Measurements from ENCODE around the gene CABP5. TPM values are rescaled to one million over a fixed set of nuclear protein-coding genes. Genes with fewer than 3 reads are reported as not detected.

CABP5 gene
- total and polyA plus RNA-seq, 2 experiments from 2014 or later: not detected

- TF ChIP-seq, protein P1, sequence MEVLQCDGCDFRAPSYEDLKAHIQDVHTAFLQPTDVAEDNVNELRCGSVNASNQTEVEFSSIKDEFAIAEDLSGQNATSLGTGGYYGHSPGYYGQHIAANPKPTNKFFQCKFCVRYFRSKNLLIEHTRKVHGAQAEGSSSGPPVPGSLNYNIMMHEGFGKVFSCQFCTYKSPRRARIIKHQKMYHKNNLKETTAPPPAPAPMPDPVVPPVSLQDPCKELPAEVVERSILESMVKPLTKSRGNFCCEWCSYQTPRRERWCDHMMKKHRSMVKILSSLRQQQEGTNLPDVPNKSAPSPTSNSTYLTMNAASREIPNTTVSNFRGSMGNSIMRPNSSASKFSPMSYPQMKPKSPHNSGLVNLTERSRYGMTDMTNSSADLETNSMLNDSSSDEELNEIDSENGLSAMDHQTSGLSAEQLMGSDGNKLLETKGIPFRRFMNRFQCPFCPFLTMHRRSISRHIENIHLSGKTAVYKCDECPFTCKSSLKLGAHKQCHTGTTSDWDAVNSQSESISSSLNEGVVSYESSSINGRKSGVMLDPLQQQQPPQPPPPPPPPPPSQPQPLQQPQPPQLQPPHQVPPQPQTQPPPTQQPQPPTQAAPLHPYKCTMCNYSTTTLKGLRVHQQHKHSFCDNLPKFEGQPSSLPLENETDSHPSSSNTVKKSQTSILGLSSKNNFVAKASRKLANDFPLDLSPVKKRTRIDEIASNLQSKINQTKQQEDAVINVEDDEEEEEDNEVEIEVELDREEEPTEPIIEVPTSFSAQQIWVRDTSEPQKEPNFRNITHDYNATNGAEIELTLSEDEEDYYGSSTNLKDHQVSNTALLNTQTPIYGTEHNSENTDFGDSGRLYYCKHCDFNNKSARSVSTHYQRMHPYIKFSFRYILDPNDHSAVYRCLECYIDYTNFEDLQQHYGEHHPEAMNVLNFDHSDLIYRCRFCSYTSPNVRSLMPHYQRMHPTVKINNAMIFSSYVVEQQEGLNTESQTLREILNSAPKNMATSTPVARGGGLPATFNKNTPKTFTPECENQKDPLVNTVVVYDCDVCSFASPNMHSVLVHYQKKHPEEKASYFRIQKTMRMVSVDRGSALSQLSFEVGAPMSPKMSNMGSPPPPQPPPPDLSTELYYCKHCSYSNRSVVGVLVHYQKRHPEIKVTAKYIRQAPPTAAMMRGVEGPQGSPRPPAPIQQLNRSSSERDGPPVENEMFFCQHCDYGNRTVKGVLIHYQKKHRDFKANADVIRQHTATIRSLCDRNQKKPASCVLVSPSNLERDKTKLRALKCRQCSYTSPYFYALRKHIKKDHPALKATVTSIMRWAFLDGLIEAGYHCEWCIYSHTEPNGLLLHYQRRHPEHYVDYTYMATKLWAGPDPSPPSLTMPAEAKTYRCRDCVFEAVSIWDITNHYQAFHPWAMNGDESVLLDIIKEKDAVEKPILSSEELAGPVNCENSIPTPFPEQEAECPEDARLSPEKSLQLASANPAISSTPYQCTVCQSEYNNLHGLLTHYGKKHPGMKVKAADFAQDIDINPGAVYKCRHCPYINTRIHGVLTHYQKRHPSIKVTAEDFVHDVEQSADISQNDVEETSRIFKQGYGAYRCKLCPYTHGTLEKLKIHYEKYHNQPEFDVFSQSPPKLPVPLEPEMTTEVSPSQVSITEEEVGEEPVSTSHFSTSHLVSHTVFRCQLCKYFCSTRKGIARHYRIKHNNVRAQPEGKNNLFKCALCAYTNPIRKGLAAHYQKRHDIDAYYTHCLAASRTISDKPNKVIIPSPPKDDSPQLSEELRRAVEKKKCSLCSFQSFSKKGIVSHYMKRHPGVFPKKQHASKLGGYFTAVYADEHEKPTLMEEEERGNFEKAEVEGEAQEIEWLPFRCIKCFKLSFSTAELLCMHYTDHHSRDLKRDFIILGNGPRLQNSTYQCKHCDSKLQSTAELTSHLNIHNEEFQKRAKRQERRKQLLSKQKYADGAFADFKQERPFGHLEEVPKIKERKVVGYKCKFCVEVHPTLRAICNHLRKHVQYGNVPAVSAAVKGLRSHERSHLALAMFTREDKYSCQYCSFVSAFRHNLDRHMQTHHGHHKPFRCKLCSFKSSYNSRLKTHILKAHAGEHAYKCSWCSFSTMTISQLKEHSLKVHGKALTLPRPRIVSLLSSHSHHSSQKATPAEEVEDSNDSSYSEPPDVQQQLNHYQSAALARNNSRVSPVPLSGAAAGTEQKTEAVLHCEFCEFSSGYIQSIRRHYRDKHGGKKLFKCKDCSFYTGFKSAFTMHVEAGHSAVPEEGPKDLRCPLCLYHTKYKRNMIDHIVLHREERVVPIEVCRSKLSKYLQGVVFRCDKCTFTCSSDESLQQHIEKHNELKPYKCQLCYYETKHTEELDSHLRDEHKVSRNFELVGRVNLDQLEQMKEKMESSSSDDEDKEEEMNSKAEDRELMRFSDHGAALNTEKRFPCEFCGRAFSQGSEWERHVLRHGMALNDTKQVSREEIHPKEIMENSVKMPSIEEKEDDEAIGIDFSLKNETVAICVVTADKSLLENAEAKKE (CRISPR knock-in tag; IDR thresholded peaks at IDR 0.05): no peak
- TF ChIP-seq ZNF331 (CRISPR knock-in tag; IDR thresholded peaks at IDR 0.05; ENCODE audit: low read depth) (no peak), ETS1 (IDR thresholded peaks at IDR 0.05) (no peak), POLR2AphosphoS5 (IDR thresholded peaks at IDR 0.05; ENCODE audit: low read depth) (no peak)
- TF ChIP-seq, protein P2, sequence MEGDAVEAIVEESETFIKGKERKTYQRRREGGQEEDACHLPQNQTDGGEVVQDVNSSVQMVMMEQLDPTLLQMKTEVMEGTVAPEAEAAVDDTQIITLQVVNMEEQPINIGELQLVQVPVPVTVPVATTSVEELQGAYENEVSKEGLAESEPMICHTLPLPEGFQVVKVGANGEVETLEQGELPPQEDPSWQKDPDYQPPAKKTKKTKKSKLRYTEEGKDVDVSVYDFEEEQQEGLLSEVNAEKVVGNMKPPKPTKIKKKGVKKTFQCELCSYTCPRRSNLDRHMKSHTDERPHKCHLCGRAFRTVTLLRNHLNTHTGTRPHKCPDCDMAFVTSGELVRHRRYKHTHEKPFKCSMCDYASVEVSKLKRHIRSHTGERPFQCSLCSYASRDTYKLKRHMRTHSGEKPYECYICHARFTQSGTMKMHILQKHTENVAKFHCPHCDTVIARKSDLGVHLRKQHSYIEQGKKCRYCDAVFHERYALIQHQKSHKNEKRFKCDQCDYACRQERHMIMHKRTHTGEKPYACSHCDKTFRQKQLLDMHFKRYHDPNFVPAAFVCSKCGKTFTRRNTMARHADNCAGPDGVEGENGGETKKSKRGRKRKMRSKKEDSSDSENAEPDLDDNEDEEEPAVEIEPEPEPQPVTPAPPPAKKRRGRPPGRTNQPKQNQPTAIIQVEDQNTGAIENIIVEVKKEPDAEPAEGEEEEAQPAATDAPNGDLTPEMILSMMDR (conservative IDR thresholded peaks at IDR 0.05; ENCODE audit: low read depth in 2 of 2): no peak
Observed at GRCh38 chr19:48041877-48042580, 1.9 kb downstream of the CABP5 start (continued).

DNA sequence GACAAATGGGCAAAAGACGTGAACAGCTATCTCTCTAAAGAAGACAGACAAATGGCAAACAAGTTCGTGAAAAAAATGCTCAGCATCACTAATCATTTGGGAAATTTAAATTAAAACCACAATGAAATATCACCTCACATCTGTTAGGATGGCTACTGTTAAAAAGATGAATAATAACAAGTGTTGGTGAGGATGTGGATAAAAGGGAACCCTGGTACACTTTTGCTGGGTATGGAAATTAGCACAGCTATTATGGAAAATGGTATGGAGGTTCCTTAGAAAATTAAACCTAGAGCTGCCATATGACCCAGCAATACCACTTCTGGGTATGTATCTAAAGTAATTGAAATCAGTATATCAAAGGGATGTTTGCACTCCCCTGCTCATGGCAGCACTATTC is 7.1 kb downstream of the CABP5 start:
- DNase-seq (ENCODE audit: low spot score) (no peak), ATAC-seq (no peak)
- Histone ChIP-seq H2AFZ (no peak overlapping the region), H3K79me2 (replicated peaks; ENCODE audit: insufficient read depth) (no peaks in the 10 kb centered on the region), H4K20me1 (replicated peaks; ENCODE audit: insufficient read depth) (no peaks in the 10 kb centered on the region), H3K36me3 (ENCODE audit: insufficient read depth) (no peaks in the 10 kb centered on the region), H3K4me1 (ENCODE audit: insufficient read depth) (no peaks in the 10 kb centered on the region), H3K27me3 (ENCODE audit: insufficient read depth) (no peaks in the 10 kb centered on the region), H3K9me2 (ENCODE audit: insufficient read depth) (peaks cover 6% of the 10 kb centered on the region), H3K27ac (ENCODE audit: low read depth) (no peak overlapping the region), H3K4me3 (no peak overlapping the region), H3F3A (replicated peaks; ENCODE audit: low read depth) (no peaks in the 10 kb centered on the region), H3K4me2 (no peak overlapping the region)
- no peaks in the 10 kb centered on the region for H3K36me3 Mint-ChIP-seq (ENCODE audit: low read depth)
- H3K9me3 Mint-ChIP-seq: peaks cover 25% of the 10 kb centered on the region
- H3K4me3 Mint-ChIP-seq: no peak overlapping the region
- TF ChIP-seq EZH2phosphoT487 (IDR thresholded peaks at IDR 0.05; ENCODE audit: unreplicated experiment) (no peak), JUNB (IDR thresholded peaks at IDR 0.05; ENCODE audit: unreplicated experiment) (no peak), NANOG (IDR thresholded peaks at IDR 0.05; ENCODE audit: borderline replicate concordance) (no peak)
- peaks cover 9% of the 10 kb centered on the region for H3K27me3 Mint-ChIP-seq (ENCODE audit: insufficient read depth, low read depth, poor library complexity)
- no peaks in the 10 kb centered on the region for H3K4me1 Mint-ChIP-seq
- no peak overlapping the region for H3K27ac Mint-ChIP-seq

Measured in GM23338 (cell line).